GM19240 (cell line): ENCODE data around the gene SIRT7.

Source experiments
- DNase-seq: peaks from one replicate; pipeline ENCODE4 v3.0.0; 2011; ENCODE audit warnings: low spot score; ENCODE audit not compliant: insufficient read length

The SIRT7 gene

GRCh38 chr17:81932333-81932983 lies 14.5 kb upstream of the SIRT7 start:
- no peak for DNase-seq

- DNase-seq = no peak
These were observed 13.8 kb upstream of the SIRT7 start for GRCh38 chr17:81931557-81932332.

DNA sequence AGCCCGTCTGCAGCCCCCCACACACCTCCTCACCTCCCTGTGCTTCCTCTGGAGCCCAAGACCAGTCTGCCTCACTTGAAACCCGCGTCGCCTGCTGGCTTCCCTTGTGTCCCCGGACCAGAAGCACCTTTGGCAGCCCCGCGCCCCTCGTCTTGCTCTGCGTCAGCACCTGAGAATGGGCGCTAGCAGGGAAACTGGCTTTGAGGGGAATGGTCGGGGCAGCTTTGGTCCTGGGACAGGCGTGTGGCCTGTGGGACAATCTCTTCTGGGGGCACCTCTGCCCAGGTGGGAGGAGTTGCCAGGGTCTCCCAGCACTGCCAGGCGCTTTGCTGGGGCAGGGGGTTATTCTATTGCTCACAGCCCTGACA lies 13.2 kb upstream of the SIRT7 start:
- DNase-seq = no peak

- no peak for DNase-seq
These were observed 12.5 kb upstream of the SIRT7 start for GRCh38 chr17:81930142-81931125.

- no peak for DNase-seq
These were observed 11.5 kb upstream of the SIRT7 start for GRCh38 chr17:81929253-81930141.

DNA sequence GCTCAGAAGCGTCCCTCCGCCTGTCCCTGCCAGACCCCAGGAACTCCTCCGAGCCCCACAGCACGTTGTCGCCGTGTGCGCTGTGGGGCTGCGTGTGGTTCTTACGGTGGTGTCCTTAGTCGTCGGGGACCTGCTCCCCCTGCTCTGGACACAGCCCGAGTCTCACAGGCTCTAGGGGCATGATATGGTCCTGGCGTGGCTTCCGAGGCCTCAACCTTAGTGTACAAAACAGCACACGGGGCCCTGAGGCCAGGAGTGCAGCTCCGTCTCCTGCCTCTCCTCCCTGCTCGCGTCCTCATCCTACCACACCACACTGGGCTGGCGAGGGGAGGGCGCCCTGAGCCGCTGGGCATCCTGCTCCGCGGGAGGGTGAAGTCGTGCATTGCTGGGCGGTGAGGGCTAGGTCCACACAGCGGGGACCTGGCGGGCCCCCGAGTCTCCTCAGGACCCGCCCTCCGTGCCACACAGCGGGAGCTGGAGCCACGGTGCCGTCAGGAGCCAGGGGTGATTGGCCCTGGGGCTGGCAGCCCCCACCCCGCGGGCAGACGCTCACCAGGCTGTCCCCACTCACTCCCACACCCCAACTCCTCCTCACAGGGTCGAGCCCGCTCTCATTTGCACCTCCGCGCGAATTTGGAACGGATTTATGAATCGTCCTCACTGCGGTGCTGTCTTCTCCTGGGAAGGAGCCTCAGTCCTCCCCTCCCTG lies 10.7 kb upstream of the SIRT7 start:
- no peak for DNase-seq

GRCh38 chr17:81927653-81928543 lies 9.9 kb upstream of the SIRT7 start, which contains the start of gene MAFG:
Gene MAFG, minus strand, starts transcription at chr17:81927735. Its CDS starts 4,550 bp downstream, at chr17:81923185.
- peak; percentile 99 for DNase-seq

DNA sequence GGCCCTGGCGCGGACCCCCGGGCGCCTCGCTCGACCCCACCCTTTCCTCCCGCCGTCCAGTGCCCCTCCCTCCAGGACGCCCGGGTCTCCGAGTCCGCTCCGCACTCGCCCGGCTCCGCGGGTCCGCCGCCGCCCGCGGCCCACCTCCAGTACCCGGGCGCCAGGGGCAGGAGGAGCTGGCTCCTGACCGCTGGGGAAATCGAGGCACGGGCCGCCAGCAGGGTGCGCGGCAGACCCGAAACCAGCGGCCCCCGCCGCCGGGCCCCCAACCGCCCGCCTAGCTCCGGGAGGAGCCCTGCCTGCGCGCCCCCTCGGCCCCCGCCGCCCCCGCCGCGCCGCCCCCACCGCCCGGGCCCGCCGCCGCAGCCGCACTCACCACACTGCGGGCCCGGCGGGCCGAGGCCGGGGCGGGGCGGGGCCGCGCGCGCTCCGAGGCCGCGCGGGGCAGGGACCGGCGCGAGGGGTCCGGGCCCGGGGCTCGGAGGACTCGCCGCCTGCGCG lies 9.2 kb upstream of the SIRT7 start:
- DNase-seq = no peak

- peak; percentile 83 for DNase-seq
These were observed 8.6 kb upstream of the SIRT7 start for GRCh38 chr17:81926451-81927151.

DNA sequence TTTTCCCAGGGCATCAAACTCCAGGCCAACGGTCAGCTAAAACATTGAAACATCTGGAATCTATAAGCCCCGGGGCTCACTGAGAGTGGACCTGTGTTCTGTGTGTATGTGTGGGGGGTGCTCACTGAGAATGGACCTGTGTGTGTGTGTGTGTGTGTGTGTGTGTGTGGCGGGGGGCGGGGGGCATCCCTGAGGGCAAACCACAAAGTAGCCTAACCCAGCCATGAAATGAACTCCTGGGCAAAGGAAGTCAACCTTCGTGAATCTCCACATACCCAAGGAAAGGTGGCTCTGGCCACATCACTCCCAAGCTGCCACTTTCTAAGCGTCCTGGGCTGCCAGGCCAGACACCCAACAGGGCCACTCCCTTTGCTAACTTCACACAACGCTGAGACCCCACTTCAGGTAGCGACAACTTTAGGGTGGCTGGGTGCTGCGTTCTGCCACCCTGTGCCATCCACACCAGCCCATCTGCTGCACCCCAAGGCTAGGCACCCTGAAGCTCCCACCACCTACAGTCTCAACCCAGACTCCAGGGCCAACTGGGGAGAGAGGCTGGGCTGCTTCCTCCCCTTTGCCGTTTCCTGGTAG lies 8.0 kb upstream of the SIRT7 start:
- no peak for DNase-seq

GRCh38 chr17:81924557-81925532 lies 6.9 kb upstream of the SIRT7 start:
- DNase-seq = no peak

DNA sequence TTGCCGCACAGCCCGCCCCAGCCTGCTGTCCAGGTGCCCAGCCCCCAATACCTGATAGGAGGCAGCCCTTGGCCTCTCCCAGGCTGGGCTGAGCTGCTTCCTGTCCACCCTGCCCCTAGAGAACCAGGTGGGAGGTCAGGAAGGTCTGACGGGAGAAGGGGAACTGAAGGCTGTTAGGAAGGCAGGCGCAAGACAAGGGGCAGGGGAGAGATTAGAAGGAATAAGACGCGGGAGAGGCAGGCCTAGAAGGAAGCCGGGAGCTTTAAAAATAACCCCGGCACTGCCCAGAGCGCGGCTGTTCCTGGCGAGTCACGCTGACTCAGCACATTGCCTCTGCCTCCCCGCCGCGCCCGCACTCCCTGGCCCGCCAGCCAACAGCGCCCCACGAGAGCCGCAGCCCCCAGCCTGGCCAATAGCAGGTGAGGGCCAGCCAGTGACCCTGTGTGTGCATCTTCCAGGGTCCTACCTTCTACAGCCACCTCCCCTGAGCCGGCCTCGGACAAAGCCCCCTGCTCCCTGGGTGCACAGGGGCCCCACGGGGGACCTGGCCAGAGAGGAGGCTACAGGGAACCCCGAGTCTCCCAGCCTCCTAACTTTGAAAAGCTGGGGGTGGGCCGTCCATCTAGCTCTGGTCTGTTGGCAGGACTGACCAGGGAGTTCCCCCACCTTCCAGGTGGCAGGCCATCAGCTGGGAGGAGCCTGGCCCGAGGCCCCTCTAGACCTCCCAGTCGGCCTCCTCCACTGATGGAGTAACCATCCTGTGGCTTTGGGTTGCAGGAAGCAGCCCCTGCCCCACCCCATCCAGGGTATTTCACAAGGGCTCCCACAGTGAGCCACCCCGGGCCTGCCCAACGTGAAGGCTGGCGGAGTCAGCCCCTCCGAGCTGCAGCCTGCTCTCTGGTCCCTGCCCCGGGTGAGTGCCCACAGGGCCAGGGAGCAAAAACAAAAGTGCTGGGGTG lies 5.6 kb upstream of the SIRT7 start:
- no peak for DNase-seq

- no peak for DNase-seq
These were observed 4.8 kb upstream of the SIRT7 start for GRCh38 chr17:81922566-81923301.

- no peak for DNase-seq
These were observed 4.1 kb upstream of the SIRT7 start for GRCh38 chr17:81921996-81922565.

DNA sequence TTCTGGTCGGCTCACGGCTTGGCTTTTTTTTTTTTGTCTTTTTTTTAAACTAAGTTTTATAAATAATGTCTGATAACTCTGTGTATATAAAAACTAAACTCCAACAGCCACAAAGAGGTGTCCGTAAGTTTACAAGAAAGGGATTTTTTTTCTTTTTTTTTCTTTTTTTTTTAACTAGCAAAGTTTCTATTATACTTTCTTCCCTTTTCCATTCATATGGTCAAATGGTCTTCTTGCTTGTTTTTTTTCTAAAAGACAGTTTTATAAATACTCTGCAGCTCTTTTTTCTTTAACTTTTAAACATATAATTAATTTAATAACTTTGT lies 3.5 kb upstream of the SIRT7 start:
- DNase-seq = no peak
